Bronchial epithelial cell (primary cell): ENCODE measurements around the gene HOXA6. TPM values are rescaled to one million over a fixed set of nuclear protein-coding genes. Genes with fewer than 3 reads are reported as not detected.

Experiments
- DNase-seq: peaks from one replicate; pipeline ENCODE4 v3.0.0-alpha.2; 2010; ENCODE audit warnings: low read depth
- FAIRE-seq: peaks from 2 replicates; lab custom pipeline; 2011; peaks lifted over from hg19 to GRCh38; lab: Jason Lieb, UNC
- H3K27me3 ChIP-seq: 2 replicates; pipeline ENCODE4 v1.5.1; 2011; ENCODE audit warnings: low read length; ENCODE audit not compliant: control insufficient read depth, insufficient read depth
- H3K36me3 ChIP-seq: 2 replicates; pipeline ENCODE4 v1.5.1; 2011; ENCODE audit warnings: low read length; ENCODE audit not compliant: control insufficient read depth, insufficient read depth
- H3K4me3 ChIP-seq: 2 replicates; pipeline ENCODE4 v1.5.1; 2011; ENCODE audit warnings: mild to moderate bottlenecking, low read depth, low read length, control low read depth
- total RNA-seq: library from RNA; depleted of rRNA; stranded (reverse); fragments of >200 nt; gene quantifications from 2 replicates; pipeline ENCODE4 v1.2.1, GENCODE V29; 2014
- TF ChIP-seq, protein P1 (sequence below): IDR thresholded peaks from 2 replicates; pipeline ENCODE4 v1.5.1; 2011; ENCODE audit warnings: mild to moderate bottlenecking, moderate library complexity, low read length, control low read depth, inconsistent platforms; ENCODE audit not compliant: insufficient read depth, severe bottlenecking

The HOXA6 gene
- total RNA-seq, 1 donor from 2014 or later = 0.53 TPM

DNA sequence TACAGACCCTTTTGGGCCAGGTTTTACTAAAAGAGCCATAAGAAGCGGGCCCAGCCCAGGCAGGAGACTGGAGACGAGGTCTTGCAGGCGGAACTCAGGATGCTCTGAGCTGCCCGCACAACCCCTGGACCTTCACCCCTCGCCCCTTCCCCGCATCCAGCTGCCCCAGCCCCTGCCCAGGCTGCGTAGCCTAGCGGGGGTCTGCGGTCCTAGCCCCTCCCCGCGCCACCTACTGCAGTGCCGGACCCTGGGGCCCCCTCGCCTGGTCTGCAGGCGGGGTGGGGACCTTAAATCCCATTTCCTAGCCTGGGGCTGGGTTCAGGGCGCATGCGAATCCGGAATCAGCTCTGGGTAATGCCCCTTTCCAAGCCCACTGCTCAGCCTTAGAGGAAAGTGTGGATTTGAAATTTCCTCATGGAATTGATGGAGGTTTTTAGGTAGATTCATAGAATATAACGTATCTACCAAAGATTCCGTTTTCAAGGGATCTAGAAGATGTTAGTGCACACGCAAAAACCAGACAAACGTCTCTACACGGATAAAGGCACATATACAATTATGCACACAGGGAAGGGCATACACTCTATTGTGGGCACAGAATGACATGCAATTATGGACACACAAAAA is 5.4 kb upstream of the HOXA6 start:
- H3K36me3 ChIP-seq = no peaks in the 10 kb centered on the region
- peaks cover 89% of the 10 kb centered on the region for H3K27me3 ChIP-seq
- no peak overlapping the region for H3K4me3 ChIP-seq
- FAIRE-seq (no peak), DNase-seq (no peak)
- TF ChIP-seq, protein P1, sequence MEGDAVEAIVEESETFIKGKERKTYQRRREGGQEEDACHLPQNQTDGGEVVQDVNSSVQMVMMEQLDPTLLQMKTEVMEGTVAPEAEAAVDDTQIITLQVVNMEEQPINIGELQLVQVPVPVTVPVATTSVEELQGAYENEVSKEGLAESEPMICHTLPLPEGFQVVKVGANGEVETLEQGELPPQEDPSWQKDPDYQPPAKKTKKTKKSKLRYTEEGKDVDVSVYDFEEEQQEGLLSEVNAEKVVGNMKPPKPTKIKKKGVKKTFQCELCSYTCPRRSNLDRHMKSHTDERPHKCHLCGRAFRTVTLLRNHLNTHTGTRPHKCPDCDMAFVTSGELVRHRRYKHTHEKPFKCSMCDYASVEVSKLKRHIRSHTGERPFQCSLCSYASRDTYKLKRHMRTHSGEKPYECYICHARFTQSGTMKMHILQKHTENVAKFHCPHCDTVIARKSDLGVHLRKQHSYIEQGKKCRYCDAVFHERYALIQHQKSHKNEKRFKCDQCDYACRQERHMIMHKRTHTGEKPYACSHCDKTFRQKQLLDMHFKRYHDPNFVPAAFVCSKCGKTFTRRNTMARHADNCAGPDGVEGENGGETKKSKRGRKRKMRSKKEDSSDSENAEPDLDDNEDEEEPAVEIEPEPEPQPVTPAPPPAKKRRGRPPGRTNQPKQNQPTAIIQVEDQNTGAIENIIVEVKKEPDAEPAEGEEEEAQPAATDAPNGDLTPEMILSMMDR = no peak

DNA sequence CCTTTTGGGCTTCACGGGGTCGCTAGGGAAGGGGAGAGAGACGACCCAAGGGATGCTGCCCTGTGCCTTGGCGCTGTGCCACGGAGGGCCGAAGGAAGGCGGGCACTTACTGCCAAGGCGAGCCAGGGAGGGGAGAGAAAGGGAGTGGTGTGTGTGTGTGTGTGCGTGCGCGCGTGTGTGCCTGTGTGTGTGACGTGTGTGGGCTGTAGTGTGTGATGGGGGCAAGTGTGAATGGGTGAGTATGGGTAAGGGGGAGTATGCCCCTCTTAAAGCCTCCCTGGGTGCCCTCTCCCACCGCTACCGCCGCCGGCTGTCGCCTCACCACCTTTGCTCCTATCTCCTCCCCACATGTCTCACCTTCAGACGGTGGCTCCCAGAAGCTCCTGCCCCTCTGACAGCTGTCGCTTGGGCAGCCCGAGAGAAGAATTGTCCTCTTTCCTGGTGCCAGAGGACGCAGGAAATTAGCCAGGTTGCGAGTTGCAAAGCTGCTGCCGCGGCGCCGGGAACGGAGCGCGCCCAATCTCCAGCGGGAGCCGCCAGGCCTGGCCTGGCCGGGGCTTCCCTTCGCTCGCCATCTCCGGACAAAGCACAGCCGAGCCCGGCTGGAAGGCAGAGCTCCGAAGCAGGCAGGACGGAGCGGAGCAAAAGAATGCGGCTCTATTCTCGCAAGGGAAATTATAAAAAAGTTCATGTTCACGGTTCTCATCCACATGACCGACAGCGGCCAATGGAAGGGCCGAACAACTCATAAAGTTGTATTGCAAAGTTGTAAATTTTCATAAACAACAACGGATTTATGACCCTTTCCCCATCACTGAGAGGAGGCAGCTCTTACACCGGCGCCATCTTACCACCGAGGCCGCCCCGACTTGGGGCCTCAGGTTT is 4.6 kb upstream of the HOXA6 start, which contains the start of gene HOXA3:
Gene HOXA3, minus strand, starts transcription at position 653 of the 885 bp plus-strand sequence. CDS start 41,943 bp downstream, outside the sequence.
- DNase-seq (no peak), FAIRE-seq (peak; percentile 23)
- Histone ChIP-seq H3K36me3 (no peaks in the 10 kb centered on the region), H3K4me3 (no peak within 1 kb of the TSS), H3K27me3 (peaks cover 86% of the 10 kb centered on the region)
- TF ChIP-seq, protein P1 = no peak

DNA sequence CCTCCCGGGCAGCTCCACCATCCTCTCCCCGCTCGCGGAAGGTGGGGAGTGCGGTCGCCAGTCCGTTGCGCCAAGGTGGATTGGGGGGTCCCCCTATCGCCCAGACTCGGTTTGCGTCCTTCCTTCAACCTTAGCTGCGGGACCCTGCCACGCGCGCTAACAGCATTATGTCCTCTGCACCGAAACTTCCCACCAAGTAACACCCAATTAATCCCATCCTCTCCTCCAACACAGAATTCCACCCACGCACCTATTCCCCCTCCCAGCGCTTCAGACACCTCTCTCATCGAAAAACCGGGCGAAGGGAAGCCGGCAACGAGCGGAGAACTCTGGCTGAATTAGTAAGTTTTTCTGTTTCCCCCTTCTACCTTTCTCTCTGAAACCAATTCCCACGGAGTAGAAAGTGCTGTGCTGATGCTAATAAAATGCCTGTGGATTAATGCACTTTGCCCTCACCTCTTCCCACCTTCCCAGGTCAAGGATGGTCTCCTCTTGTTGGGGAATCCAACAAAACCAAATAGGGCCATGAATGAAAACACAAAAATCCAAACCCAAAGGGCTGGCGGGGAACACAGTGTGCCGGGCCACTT is 3.9 kb upstream of the HOXA6 start:
- Histone ChIP-seq H3K36me3 (no peaks in the 10 kb centered on the region), H3K27me3 (peaks cover 89% of the 10 kb centered on the region), H3K4me3 (no peak overlapping the region)
- TF ChIP-seq, protein P1 = no peak
- FAIRE-seq = no peak
- DNase-seq = no peak

DNA sequence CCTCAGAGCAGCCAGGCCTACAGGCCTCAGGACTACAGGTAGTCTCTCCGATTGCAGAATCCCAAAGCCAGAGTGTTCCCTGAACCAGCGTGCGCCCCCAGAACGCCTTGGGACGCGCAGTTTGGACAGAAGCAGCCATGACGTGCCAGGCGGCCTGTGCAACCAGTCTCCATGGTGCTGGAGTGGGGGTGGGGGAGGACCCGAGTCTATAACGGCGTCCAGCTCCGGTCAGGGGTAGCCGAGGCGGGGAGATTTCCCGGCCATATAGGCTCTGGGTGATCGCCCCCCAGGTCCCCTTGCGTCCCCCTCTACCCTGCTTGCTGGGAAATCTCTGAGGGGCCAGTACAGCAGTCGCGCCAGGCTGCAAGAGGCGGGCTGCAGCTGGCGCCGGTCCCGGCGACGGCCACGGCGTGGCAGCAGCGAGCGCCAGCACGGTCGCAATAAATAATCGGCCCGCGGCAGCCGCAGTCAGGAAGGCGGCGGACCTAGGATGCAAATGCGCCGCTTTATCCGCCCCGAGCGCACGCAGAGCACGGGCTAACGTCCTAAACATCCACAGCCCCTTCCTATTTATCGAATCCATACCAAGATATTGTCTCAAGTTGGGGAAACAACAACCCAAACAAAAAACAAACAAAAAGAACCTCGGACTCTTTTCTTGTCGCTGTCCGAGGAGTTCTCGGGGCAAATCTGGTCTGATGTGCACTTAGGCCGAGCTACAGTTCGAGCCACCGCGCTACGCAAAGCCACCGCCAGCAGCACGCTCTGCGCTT is 3.2 kb upstream of the HOXA6 start:
- H3K36me3 ChIP-seq = no peaks in the 10 kb centered on the region

More for the DNA sequence above, 3.2 kb upstream of the HOXA6 start:
- H3K4me3 ChIP-seq = no peak overlapping the region
- peak; percentile 20 for DNase-seq
- FAIRE-seq = no peak
- TF ChIP-seq, protein P1 = peak; percentile 85
- peaks cover 89% of the 10 kb centered on the region for H3K27me3 ChIP-seq
